Measurements from ENCODE around the gene KCNJ18. TPM values are rescaled to one million over a fixed set of nuclear protein-coding genes. Genes with fewer than 3 reads are reported as not detected.
"Not testable (repeated sequence)": the region's sequence is repeated elsewhere in the genome, so short reads cannot be mapped to it uniquely, and the experiment has no call there.

Gene KCNJ18
- polyA plus RNA-seq, 1 donor from 2014 or later, result not detected

DNA sequence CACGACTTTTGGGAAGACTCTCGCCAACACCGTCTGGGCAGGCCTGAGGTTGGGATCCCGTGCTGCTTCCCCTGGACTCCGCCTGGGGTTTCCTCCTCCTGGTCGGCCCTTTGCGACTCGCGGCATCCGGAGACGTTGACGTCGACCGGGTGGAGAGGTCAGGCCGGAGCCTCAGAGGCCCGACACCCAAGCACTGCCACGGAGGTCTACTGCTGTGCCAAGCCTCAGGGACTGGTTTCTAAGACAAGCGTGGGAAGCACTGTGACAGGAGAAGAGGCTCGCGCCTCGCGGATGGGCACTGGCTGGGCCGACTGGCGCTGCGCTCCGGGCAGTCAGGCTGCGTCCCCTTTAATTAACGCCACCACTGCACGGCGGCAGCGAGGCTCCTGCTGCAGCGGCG, 7.9 kb upstream of the KCNJ18 start:
- H3F3A ChIP-seq (ENCODE audit: insufficient read depth, low read length, poor library complexity, severe bottlenecking); H3K27me3 ChIP-seq (ENCODE audit: insufficient read depth, low read depth, low read length); H2AFZ ChIP-seq (ENCODE audit: low read depth, low read length); H3K9me2 ChIP-seq (ENCODE audit: insufficient read depth, low read length); H3K36me3 ChIP-seq (ENCODE audit: insufficient read depth, low read length); H3K27ac ChIP-seq (ENCODE audit: low read length); H3K79me2 ChIP-seq (replicated peaks; ENCODE audit: insufficient read depth, low read length); H3K4me3 ChIP-seq (ENCODE audit: low read length); H3K9ac ChIP-seq (ENCODE audit: low read length); H4K20me1 ChIP-seq (ENCODE audit: insufficient read depth); H3K4me2 ChIP-seq (ENCODE audit: low read length): not testable (repeated sequence)
- H3K9me3 ChIP-seq (ENCODE audit: low read length), result peaks cover 10% of the 10 kb centered on the region

DNA sequence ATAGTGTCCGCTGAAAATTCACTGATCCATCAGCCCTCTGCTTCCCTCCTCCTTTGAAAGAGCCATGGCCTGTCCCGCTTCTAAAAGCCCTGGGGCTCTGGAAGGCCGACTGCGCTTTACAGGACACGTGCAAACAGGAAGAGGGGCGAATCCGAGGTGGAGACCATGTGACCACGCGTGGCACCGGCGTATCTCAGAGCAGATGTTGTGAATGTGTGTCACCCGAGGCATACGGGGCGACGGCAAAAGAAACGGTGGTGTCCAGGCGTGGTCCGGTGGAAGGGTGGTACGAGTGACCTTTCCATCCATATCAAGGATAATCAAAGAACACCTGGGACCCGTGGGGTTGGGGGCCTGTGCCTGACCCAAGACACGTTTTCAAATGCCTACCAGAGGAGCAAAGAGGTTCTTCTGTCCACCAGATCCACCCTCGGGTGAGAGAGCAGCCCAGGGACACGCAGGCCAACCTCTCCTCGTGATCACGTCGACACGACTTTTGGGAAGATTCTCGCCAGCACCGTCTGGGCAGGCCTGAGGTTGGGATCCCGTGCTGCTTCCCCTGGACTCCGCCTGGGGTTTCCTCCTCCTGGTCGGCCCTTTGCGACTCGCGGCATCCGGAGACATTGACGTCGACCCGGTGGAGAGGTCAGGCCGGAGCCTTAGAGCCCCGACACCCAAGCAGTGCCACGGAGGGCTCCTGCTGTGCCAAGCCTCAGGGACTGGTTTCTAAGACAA, 7.1 kb upstream of the KCNJ18 start:
- H3K27me3 ChIP-seq (ENCODE audit: insufficient read depth, low read depth, low read length); H3K4me2 ChIP-seq (ENCODE audit: low read length); H2AFZ ChIP-seq (ENCODE audit: low read depth, low read length); H3K9me2 ChIP-seq (ENCODE audit: insufficient read depth, low read length); H4K20me1 ChIP-seq (ENCODE audit: insufficient read depth); H3K36me3 ChIP-seq (ENCODE audit: insufficient read depth, low read length); H3F3A ChIP-seq (ENCODE audit: insufficient read depth, low read length, poor library complexity, severe bottlenecking); H3K4me3 ChIP-seq (ENCODE audit: low read length); H3K27ac ChIP-seq (ENCODE audit: low read length); H3K79me2 ChIP-seq (replicated peaks; ENCODE audit: insufficient read depth, low read length); H3K9ac ChIP-seq (ENCODE audit: low read length): not testable (repeated sequence)
- peaks cover 10% of the 10 kb centered on the region for H3K9me3 ChIP-seq (ENCODE audit: low read length)

DNA sequence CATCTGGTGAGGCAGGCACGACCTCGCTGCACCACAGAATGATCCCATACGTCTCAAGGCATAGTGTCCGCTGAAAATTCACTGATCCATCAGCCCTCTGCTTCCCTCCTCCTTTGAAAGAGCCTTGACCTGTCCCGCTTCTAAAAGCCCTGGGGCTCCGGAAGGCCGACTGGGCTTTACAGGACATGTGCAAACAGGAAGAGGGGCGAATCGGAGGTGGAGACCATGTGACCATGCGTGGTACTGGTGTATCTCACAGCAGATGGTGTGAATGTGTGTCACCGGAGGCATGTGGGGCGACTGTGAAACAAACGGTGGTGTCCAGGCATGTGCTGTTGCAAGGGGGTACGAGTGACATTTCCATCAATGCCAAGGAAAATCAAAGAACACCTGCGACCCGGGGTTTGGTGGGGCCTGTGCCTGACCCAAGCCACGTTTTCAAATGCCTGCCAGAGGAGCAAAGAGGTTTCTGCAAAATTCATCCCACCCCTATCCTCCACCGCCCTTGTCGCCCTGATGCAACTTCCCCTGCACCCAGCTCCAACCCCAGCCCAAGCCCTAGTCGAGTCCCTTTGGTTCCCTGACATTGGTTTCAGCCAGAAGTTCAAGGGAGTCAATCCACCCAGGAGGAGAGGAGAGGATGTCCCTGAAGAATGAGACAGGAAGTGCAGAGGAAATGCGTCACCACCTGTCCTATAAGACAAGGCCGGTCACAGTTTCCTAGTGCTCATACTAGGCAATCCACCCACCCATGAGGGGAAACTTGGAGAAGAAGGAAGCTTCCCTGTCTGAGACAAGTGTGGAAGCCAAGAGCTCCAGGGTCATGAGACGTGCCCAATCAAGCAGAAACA, 5.9 kb upstream of the KCNJ18 start:
- H3K4me3 ChIP-seq (ENCODE audit: low read length), result no peak overlapping the region
- H3K9ac ChIP-seq (ENCODE audit: low read length), result no peak overlapping the region
- peaks cover 10% of the 10 kb centered on the region for H3K9me3 ChIP-seq (ENCODE audit: low read length)
- no peak overlapping the region for H3K4me2 ChIP-seq (ENCODE audit: low read length)
- no peak overlapping the region for H2AFZ ChIP-seq (ENCODE audit: low read depth, low read length)
- TF ChIP-seq EP300 (conservative IDR thresholded peaks at IDR 0.05; ENCODE audit: poor library complexity, severe bottlenecking), result no peak
- TF ChIP-seq MXI1 (conservative IDR thresholded peaks at IDR 0.05; ENCODE audit: poor library complexity, severe bottlenecking), result no peak
- TF ChIP-seq POLR2AphosphoS5 (IDR thresholded peaks at IDR 0.05), result no peak
- no peaks in the 10 kb centered on the region for H3K27me3 ChIP-seq (ENCODE audit: insufficient read depth, low read depth, low read length)
- no peak overlapping the region for H3K27ac ChIP-seq (ENCODE audit: low read length)
- H3K36me3 ChIP-seq (ENCODE audit: insufficient read depth, low read length), result no peaks in the 10 kb centered on the region
- H3F3A ChIP-seq (ENCODE audit: insufficient read depth, low read length, poor library complexity, severe bottlenecking), result no peaks in the 10 kb centered on the region
- no peaks in the 10 kb centered on the region for H3K79me2 ChIP-seq (replicated peaks; ENCODE audit: insufficient read depth, low read length)
- H3K9me2 ChIP-seq (ENCODE audit: insufficient read depth, low read length), result no peaks in the 10 kb centered on the region
- H4K20me1 ChIP-seq (ENCODE audit: insufficient read depth), result no peaks in the 10 kb centered on the region

DNA sequence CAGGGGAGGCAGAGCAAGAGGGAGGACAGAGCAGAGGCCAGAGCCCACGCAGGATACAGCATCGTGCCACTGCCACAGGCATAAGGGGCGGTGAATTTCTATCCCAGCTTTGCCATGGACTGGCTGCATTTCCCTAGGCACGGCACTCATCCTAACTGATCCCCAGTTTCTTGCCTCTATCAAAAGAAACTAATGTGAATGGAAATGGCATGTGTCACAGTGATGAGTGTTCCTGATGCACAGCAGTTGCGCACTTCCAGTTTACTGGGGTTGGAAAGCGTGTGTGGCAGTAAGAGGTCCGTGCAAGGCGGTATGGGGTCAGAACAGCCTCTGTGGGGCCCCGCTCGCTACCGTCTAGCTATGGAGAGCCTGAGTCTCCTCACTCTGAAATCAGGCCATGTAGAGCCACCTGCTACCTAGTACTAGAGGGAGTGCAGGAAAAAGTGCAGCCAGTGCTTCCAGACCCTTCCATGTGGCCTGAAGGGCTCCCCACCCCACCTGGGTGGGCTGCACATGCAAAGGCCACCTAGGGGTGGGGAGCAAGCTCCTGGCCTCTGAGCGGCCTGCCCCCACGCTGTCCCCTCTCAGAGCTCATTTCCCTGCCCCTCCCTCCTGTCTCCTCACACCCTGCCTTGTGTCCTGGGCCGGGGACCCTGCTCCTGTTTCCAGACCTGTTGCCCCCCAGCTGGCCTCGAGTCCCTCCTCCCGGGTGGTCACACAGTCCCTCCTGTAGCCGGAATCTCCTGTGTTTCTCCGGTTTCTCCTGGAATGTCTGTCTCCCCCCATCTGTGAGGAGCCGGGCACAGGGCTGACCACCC, 5.0 kb upstream of the KCNJ18 start:
- Histone ChIP-seq H3K9me3 (ENCODE audit: low read length) (peaks cover 10% of the 10 kb centered on the region), H3K36me3 (ENCODE audit: insufficient read depth, low read length) (no peaks in the 10 kb centered on the region), H3K27ac (ENCODE audit: low read length) (no peak overlapping the region), H4K20me1 (ENCODE audit: insufficient read depth) (no peaks in the 10 kb centered on the region), H3K9ac (ENCODE audit: low read length) (no peak overlapping the region), H3K79me2 (replicated peaks; ENCODE audit: insufficient read depth, low read length) (no peaks in the 10 kb centered on the region), H3K9me2 (ENCODE audit: insufficient read depth, low read length) (no peaks in the 10 kb centered on the region), H3K4me2 (ENCODE audit: low read length) (no peak overlapping the region), H2AFZ (ENCODE audit: low read depth, low read length) (no peak overlapping the region), H3K4me3 (ENCODE audit: low read length) (no peak overlapping the region), H3F3A (ENCODE audit: insufficient read depth, low read length, poor library complexity, severe bottlenecking) (no peaks in the 10 kb centered on the region), H3K27me3 (ENCODE audit: insufficient read depth, low read depth, low read length) (no peaks in the 10 kb centered on the region)
- TF ChIP-seq POLR2AphosphoS5 (IDR thresholded peaks at IDR 0.05), result no peak
- TF ChIP-seq, protein P1, sequence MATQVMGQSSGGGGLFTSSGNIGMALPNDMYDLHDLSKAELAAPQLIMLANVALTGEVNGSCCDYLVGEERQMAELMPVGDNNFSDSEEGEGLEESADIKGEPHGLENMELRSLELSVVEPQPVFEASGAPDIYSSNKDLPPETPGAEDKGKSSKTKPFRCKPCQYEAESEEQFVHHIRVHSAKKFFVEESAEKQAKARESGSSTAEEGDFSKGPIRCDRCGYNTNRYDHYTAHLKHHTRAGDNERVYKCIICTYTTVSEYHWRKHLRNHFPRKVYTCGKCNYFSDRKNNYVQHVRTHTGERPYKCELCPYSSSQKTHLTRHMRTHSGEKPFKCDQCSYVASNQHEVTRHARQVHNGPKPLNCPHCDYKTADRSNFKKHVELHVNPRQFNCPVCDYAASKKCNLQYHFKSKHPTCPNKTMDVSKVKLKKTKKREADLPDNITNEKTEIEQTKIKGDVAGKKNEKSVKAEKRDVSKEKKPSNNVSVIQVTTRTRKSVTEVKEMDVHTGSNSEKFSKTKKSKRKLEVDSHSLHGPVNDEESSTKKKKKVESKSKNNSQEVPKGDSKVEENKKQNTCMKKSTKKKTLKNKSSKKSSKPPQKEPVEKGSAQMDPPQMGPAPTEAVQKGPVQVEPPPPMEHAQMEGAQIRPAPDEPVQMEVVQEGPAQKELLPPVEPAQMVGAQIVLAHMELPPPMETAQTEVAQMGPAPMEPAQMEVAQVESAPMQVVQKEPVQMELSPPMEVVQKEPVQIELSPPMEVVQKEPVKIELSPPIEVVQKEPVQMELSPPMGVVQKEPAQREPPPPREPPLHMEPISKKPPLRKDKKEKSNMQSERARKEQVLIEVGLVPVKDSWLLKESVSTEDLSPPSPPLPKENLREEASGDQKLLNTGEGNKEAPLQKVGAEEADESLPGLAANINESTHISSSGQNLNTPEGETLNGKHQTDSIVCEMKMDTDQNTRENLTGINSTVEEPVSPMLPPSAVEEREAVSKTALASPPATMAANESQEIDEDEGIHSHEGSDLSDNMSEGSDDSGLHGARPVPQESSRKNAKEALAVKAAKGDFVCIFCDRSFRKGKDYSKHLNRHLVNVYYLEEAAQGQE (IDR thresholded peaks at IDR 0.05; ENCODE audit: borderline replicate concordance), result no peak
- no peak for TF ChIP-seq RAD21 (conservative IDR thresholded peaks at IDR 0.05)
- TF ChIP-seq, protein P2, sequence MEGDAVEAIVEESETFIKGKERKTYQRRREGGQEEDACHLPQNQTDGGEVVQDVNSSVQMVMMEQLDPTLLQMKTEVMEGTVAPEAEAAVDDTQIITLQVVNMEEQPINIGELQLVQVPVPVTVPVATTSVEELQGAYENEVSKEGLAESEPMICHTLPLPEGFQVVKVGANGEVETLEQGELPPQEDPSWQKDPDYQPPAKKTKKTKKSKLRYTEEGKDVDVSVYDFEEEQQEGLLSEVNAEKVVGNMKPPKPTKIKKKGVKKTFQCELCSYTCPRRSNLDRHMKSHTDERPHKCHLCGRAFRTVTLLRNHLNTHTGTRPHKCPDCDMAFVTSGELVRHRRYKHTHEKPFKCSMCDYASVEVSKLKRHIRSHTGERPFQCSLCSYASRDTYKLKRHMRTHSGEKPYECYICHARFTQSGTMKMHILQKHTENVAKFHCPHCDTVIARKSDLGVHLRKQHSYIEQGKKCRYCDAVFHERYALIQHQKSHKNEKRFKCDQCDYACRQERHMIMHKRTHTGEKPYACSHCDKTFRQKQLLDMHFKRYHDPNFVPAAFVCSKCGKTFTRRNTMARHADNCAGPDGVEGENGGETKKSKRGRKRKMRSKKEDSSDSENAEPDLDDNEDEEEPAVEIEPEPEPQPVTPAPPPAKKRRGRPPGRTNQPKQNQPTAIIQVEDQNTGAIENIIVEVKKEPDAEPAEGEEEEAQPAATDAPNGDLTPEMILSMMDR (IDR thresholded peaks at IDR 0.05; ENCODE audit: poor library complexity, severe bottlenecking), result no peak
- TF ChIP-seq TAF1 (IDR thresholded peaks at IDR 0.05; ENCODE audit: low read depth), result no peak
- TF ChIP-seq SMC3 (conservative IDR thresholded peaks at IDR 0.05; ENCODE audit: poor library complexity), result no peak
- no peak for TF ChIP-seq MXI1 (conservative IDR thresholded peaks at IDR 0.05; ENCODE audit: poor library complexity, severe bottlenecking)
- TF ChIP-seq EP300 (conservative IDR thresholded peaks at IDR 0.05; ENCODE audit: poor library complexity, severe bottlenecking), result no peak
- no peak for TF ChIP-seq EZH2 (IDR thresholded peaks at IDR 0.05; ENCODE audit: borderline replicate concordance, insufficient read depth, low read length, poor library complexity, severe bottlenecking)
